ENCODE measurements around the gene PCDHGA6.
A peak's percentile ranks its signal among the peaks of the same experiment; 100 is the strongest.
"Not testable (repeated sequence)": the region's sequence is repeated elsewhere in the genome, so short reads cannot be mapped to it uniquely, and the experiment has no call there.

The PCDHGA6 gene

GRCh38 chr5:141413540-141414069 lies 39.9 kb downstream of the PCDHGA6 start:
- ATAC-seq = no peak

DNA sequence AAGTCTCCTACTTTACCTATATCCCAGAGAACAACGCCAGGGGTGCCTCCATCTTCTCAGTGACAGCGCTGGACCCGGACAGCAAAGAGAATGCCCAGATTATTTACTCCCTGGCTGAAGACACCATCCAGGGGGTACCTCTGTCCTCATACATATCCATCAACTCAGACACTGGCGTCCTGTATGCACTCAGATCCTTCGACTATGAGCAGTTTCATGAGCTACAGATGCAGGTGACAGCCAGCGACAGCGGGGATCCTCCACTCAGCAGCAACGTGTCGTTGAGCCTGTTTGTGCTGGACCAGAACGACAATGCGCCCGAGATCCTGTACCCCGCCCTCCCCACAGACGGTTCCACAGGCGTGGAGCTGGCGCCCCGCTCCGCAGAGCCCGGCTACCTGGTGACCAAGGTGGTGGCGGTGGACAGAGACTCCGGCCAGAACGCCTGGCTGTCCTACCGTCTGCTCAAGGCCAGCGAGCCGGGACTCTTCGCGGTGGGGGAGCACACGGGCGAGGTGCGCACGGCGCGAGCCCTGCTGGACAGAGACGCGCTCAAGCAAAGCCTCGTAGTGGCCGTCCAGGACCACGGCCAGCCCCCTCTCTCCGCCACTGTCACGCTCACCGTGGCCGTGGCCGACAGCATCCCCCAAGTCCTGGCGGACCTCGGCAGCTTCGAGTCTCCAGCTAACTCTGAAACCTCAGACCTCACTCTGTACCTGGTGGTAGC lies 41.0 kb downstream of the PCDHGA6 start:
- ATAC-seq = not testable (repeated sequence)

More at GRCh38 chr5:141413540-141414069, 39.9 kb downstream of the PCDHGA6 start:
- TF ChIP-seq ZFP30 (CRISPR knock-in tag; IDR thresholded peaks at IDR 0.05) (no peak), ZNF70 (CRISPR knock-in tag; IDR thresholded peaks at IDR 0.05) (no peak), TCF4 (CRISPR knock-in tag; IDR thresholded peaks at IDR 0.05; ENCODE audit: borderline replicate concordance) (no peak), CSDC2 (CRISPR knock-in tag; IDR thresholded peaks at IDR 0.05) (no peak), ZC3H10 (CRISPR knock-in tag; IDR thresholded peaks at IDR 0.05) (no peak), PATZ1 (CRISPR knock-in tag; IDR thresholded peaks at IDR 0.05; ENCODE audit: borderline replicate concordance) (no peak), ARNTL (CRISPR knock-in tag; IDR thresholded peaks at IDR 0.05; ENCODE audit: borderline replicate concordance, low read depth) (no peak)
- TF ChIP-seq, protein P1, sequence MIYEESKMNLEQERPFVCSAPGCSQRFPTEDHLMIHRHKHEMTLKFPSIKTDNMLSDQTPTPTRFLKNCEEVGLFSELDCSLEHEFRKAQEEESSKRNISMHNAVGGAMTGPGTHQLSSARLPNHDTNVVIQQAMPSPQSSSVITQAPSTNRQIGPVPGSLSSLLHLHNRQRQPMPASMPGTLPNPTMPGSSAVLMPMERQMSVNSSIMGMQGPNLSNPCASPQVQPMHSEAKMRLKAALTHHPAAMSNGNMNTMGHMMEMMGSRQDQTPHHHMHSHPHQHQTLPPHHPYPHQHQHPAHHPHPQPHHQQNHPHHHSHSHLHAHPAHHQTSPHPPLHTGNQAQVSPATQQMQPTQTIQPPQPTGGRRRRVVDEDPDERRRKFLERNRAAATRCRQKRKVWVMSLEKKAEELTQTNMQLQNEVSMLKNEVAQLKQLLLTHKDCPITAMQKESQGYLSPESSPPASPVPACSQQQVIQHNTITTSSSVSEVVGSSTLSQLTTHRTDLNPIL (CRISPR knock-in tag; IDR thresholded peaks at IDR 0.05; ENCODE audit: low read depth) = no peak

DNA sequence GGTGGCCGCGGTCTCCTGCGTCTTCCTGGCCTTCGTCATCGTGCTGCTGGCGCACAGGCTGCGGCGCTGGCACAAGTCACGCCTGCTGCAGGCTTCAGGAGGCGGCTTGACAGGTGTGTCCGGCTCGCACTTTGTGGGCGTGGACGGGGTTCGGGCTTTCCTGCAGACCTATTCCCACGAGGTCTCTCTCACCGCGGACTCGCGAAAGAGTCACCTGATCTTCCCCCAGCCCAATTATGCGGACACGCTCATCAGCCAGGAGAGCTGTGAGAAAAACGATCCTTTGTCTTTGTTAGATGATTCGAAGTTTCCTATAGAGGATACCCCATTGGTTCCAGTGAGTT lies 41.6 kb downstream of the PCDHGA6 start:
- ATAC-seq = not testable (repeated sequence)

DNA sequence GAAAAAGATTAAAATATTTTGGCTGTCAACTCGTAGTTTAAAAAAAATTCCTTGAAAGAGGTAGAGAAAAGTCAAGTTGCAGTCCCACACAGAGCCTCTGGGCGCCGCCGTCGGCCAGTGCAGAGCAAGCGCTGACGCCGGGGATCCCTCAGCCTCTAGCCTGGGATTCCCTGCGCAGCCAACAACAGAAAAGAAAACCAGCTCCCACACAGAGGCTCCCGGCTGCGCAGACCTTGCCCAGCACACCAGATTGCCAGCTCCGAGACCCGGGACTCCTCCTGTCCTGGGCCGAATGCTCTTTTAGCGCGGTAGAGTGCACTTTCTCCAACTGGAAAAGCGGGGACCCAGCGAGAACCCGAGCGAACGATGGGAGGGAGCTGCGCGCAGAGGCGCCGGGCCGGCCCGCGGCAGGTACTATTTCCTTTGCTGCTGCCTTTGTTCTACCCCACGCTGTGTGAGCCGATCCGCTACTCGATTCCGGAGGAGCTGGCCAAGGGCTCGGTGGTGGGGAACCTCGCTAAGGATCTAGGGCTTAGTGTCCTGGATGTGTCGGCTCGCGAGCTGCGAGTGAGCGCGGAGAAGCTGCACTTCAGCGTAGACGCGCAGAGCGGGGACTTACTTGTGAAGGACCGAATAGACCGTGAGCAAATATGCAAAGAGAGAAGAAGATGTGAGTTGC lies 43.9 kb downstream of the PCDHGA6 start, which contains the start of gene PCDHGB7:
Gene PCDHGB7 (plus strand): TSS at position 184 of the 679 bp plus-strand sequence. CDS start 183 bp downstream, at position 367.
- ATAC-seq = peak; percentile 98

DNA sequence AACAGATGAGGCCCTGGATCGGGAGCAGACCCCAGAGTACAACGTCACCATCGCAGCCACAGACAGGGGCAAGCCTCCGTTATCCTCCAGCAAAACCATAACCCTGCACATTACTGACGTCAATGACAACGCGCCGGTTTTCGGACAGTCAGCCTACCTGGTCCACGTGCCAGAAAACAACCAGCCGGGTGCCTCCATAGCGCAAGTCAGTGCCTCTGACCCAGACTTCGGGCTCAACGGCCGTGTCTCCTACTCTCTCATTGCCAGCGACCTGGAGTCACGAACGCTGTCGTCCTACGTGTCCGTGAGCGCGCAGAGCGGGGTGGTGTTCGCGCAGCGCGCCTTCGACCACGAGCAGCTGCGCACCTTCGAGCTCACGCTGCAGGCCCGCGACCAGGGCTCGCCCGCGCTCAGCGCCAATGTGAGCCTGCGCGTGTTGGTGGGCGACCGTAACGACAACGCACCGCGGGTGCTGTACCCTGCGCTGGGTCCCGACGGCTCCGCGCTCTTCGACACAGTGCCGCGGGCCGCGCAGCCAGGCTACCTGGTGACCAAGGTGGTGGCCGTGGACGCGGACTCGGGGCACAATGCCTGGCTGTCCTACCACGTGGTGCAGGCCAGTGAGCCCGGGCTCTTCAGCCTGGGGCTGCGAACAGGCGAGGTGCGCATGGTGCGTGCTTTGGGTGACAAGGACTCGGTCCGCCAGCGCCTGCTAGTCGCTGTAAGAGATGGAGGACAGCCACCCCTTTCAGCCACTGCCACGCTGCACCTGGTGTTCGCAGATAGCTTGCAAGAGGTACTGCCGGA lies 45.6 kb downstream of the PCDHGA6 start:
- no peak for TF ChIP-seq CSDC2 (CRISPR knock-in tag; IDR thresholded peaks at IDR 0.05)
- no peak for TF ChIP-seq GLIS3 (CRISPR knock-in tag; IDR thresholded peaks at IDR 0.05)
- no peak for TF ChIP-seq PPARA (CRISPR knock-in tag; IDR thresholded peaks at IDR 0.05; ENCODE audit: borderline replicate concordance)
- TF ChIP-seq ZFP3 (CRISPR knock-in tag; IDR thresholded peaks at IDR 0.05) = no peak
- TF ChIP-seq RARB (CRISPR knock-in tag; IDR thresholded peaks at IDR 0.05) = no peak
- no peak for TF ChIP-seq BACH2 (CRISPR knock-in tag; IDR thresholded peaks at IDR 0.05; ENCODE audit: borderline replicate concordance)
- TF ChIP-seq ISL1 (CRISPR knock-in tag; IDR thresholded peaks at IDR 0.05) = no peak
- TF ChIP-seq ZNF565 (CRISPR knock-in tag; conservative IDR thresholded peaks at IDR 0.05; ENCODE audit: low read depth) = no peak
- TF ChIP-seq ARNTL (CRISPR knock-in tag; IDR thresholded peaks at IDR 0.05; ENCODE audit: borderline replicate concordance, low read depth) = no peak
- no peak for TF ChIP-seq TSHZ2 (CRISPR knock-in tag; IDR thresholded peaks at IDR 0.05)
- TF ChIP-seq ZFP30 (CRISPR knock-in tag; IDR thresholded peaks at IDR 0.05) = no peak
- no peak for TF ChIP-seq ESRRG (CRISPR knock-in tag; IDR thresholded peaks at IDR 0.05)
- no peak for TF ChIP-seq POU6F1 (CRISPR knock-in tag; IDR thresholded peaks at IDR 0.05; ENCODE audit: borderline replicate concordance, low read depth)
- no peak for ATAC-seq
